ENCODE measurements around the gene ZNF831. TPM values are rescaled to one million over a fixed set of nuclear protein-coding genes. Genes with fewer than 3 reads are reported as not detected.
A peak's percentile ranks its signal among the peaks of the same experiment; 100 is the strongest.

ZNF831 gene
- total RNA-seq, 1 donor from 2014 or later = 1.4 TPM

GRCh38 chr20:59214073-59214472, 50.5 kb downstream of the ZNF831 start:
- no peak for DNase-seq (ENCODE audit: low spot score)

DNA sequence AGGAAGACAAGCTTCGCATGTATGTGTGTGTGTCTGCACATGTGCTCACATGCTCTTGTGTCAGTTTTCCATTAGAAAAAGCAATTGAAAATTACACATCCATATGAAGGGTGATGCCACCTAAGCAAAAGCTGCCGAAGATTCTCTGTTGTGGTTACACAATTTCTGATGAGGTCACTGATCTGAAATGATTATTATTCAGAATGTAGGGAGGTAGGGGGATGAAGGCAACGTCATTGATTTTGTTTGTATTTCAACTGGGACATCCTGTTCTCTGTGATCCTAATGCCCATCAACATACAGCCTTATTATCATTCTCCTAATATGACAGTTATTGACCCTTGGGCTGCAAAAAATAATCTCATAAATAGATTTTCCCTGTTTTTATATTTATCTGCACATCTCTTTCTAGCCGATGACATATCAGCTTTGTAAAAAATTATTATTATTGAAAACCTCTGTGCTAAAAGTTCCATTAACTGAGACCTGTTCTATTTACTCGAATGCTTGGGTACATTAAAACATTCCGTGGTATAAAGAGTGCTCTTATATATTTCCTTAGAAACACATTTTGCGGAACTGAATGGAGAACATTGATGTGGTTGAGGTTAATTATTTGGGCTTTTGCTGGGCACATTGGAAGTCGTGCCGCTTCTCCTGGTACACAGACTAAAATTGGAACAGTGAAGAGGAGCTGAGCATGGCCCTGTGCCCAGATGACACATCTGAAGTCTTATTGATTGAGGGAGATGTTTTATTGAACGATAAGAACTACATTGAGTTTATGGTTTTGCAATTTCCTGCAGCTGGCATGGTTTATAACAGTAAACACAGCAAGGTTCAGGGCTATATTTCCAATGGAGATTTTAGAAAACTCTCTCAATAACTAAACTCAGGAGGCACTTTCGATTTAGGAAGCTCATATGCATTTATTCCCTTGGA, 51.3 kb downstream of the ZNF831 start:
- no peak for DNase-seq (ENCODE audit: low spot score)

DNA sequence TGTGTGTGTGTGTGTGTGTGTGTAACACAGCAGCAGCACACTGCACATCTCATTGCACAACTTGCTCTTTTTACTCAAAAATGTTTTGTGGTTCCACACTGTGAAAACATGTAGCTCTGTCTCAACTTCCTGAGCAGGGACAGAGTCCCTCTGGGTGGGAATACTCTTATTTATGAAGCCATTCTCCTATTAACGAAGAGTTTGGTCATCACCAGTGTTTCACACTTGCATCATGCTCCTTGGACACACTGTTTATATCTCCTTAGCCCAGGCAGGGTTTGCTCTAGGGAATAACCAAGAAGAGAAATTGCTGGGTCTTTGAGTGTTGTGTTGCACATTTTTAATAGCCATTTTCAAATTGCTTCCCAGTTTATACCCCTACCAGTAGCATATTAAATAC, 53.6 kb downstream of the ZNF831 start:
- no peak for DNase-seq (ENCODE audit: low spot score)

GRCh38 chr20:59217794-59218280, 54.2 kb downstream of the ZNF831 start:
- DNase-seq (ENCODE audit: low spot score) = no peak

GRCh38 chr20:59219211-59219610, 55.6 kb downstream of the ZNF831 start:
- no peak for DNase-seq (ENCODE audit: low spot score)

DNA sequence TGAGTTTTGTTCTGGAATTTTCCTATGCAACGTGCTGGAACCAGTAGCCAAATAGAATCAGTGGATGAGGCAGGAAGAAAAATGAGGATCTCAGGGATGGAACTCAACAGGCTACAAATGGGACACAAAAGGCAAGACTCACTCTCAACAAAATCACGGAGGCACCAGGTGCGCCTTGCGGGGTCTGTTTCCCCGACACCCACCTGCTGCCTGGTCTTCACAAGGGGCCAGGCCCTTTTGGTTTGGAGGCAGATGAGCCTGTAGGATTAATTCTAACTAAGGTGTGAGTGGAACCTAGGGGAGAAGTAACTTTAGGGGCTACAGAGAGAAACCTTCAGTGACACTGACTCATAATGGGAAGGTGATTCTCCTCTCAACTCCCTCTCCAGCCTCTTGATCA, 56.5 kb downstream of the ZNF831 start:
- no peak for DNase-seq (ENCODE audit: low spot score)

- DNase-seq (ENCODE audit: low spot score) = no peak
Observed at GRCh38 chr20:59221049-59221706, 57.6 kb downstream of the ZNF831 start.

DNA sequence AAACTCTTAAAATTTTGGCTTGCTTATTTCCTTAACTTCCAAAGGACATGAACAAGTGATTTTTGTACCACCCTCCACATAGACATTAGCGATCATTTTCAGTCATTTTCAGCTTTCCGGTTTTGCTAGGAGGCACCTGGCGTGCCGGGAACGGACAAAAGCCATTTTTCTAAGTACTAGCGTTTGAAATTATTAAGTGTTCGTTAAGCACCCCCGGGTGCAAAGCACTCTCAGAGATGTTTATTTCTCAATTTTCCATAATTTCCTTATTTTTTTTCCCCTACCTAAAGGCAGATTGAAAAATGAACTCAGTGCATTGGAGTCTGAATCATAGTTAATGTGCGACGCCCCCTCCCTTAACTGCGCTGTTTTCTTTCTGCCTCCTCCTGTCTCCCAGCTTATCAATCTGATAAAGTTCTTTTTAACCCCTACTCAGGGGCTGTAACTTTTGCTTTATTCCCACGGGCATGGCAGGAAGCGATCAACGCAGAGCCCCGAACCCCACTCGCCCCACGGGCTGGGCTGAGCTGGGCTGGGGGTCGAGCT, 58.2 kb downstream of the ZNF831 start:
- no peak for DNase-seq (ENCODE audit: low spot score)

GRCh38 chr20:59222253-59223181, 58.9 kb downstream of the ZNF831 start:
- peak; percentile 83 for DNase-seq (ENCODE audit: low spot score)

DNA sequence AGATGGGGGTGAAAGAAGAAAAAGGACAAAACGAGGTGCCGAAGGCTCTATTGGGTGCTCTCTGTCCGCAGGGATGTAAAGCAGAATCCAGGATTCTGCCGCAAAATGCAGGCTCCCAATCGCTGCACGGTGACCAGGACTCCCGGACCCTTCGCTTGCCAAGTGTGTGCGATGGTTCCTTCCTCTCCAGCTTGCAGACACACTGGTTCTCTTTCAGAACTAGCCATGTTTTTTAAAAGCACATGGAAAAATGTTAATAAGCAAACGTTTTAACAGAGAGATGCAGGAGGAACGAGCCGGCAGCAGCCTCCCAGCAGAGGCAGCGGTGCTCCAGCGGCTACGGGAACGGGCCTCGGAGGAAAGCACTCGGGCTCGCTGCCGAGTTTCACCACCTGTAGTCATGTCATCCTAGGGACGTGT, 59.6 kb downstream of the ZNF831 start:
- no peak for DNase-seq (ENCODE audit: low spot score)

DNA sequence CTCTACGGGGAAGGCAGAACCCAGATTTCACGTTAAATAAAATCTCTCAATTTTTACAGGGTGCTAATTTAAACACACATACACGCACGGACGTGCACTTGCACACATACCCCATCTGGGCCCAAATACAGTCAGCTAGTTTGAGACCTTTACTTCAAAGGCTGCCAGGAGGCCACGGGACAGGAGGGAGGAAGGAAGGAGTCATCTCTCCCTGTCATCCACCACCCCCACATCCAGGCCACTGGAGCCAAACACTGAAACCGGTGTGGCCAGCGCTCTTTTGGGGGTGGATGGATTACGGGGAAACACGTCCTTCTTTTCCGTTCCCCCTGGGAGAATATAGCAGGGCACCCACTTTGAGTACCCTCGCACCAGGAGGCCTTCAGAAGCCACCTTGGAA, 60.1 kb downstream of the ZNF831 start:
- DNase-seq (ENCODE audit: low spot score) = no peak

DNA sequence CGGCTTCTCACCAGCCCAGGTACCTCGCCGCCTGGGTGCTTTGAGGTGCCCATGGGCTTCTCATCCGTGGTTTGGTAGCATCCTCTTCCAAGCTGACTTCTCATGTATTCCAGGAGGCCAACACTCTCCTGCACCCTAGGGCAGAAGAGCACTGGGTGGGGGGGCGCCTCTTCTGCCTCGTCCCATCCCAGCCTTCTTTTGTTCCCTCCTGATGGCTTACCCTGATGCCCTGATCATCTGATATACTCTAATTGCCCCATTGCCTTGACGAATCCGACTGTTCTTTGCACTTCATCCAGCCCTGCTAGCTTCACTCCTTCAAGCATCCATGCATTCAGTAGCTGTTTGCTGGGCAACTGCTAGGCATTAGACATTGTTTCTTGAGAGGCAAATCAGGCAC, 60.6 kb downstream of the ZNF831 start:
- no peak for DNase-seq (ENCODE audit: low spot score)

GRCh38 chr20:59230385-59230784, 66.8 kb downstream of the ZNF831 start:
- DNase-seq (ENCODE audit: low spot score) = no peak

- no peak for DNase-seq (ENCODE audit: low spot score)
Observed at GRCh38 chr20:59231124-59231804, 67.6 kb downstream of the ZNF831 start.

DNA sequence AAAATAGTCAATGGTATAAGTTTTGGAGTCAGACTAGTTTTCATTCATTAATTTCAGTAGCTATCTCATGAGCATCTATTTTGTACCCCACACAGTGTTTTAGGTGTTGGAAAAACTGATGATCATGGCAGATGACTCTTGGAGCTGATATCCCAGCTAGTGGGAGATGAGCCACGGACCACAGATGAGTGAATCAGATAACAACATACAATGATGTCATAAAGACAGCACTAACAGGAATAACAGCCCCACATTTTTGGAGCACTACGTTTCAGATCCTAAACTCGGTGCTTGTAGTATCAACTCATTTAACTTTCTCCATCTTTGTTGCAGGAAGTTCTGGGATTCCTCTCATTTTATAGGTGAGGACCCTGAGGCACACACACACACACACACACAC, 69.0 kb downstream of the ZNF831 start:
- DNase-seq (ENCODE audit: low spot score) = no peak

DNA sequence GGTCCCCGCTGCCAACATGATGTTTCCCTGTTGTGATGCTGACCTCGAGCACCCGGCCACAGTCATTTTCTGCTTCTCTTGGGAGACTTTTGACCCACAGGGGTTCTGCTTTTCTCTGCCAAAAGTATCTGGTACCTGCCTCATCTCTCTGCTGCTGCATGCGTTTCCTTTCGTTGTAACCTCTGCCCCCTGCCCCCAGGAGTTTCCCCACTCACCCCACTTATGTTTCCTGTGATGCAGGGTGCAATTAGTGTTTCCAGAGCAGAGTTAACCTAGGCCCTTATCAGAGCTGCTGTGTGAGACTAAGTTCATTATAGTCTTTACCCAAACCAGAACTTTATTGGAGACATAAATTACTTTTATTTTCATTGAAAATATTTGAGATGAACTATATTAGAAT, 71.6 kb downstream of the ZNF831 start:
- DNase-seq (ENCODE audit: low spot score) = no peak

GRCh38 chr20:59240006-59240405, 76.4 kb downstream of the ZNF831 start:
- DNase-seq (ENCODE audit: low spot score) = no peak

DNA sequence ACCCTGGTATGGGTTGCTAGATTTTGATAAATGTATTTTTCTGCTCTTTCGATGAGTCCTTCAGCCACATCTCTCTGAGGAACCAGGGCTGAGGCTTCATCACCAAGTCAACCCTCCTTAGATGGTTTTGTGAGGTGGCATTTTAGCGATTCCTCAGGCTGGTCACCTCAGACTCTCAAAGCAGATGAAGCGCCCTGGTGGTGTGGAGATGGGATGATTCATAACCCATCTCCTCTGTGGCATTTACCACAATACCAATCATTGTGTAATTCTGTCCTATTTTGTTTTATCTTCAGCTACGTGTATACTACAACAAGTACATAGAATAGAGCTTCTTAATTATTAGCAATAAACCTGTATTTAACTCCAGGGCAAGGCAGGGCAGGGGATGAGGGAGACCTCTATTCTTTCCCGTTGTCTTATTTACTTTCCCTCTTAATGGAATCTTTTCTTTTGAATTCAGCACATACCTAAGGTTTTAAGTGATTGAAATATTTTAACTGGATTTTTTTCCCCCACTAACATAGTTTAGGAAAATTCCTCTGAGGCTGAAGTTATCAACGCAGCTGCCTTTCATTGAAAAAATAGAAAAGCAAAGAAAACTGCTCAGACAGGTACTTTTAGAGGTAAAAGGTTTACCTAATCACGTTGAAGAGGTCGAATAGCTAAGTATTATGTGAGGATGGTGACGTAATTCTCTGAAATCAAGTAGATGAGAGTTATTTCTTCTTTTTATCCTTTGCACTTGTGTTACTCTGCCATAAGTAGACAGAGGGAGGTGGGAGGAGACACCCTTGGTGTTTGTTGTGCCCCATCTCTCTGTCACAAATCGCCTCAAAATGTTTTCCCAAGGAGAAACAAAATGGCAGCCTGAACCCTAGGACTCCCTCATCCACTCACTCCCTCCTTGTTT, 79.3 kb downstream of the ZNF831 start:
- DNase-seq (ENCODE audit: low spot score) = no peak

DNA sequence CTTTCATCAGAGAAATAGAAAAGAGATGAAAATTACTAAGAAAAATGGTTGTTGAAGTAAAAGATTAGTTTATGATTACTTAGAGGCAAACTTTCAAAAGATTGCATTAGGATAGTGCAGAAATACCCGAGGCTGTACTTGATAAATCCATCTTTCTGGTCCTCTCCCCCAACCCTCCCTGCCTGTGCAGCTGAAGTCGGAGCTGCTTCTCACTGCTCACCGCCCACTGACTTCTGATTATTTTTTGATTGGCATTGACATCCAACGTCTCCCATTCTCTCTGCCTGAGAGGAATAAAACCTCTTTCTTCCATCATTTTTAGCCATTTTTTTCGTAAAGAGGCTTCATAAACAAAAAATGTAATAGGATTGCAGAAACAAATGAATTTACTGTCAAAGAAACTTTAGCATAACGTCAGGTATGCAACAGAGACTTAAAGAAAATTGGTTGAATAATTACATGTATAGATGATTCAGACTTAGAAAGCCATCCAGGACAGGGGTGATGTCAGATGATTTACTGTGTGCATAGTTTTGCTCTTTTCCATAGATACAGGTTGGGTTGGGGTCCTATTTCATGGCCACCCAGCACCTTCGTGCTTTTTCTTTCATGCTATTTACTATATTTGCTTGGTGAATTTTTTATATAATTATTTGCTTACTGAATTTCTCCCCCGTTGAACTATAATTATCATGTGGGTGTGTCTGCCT, 83.2 kb downstream of the ZNF831 start:
- no peak for DNase-seq (ENCODE audit: low spot score)
